ENCODE measurements around the gene S100A5.

The S100A5 gene

DNA sequence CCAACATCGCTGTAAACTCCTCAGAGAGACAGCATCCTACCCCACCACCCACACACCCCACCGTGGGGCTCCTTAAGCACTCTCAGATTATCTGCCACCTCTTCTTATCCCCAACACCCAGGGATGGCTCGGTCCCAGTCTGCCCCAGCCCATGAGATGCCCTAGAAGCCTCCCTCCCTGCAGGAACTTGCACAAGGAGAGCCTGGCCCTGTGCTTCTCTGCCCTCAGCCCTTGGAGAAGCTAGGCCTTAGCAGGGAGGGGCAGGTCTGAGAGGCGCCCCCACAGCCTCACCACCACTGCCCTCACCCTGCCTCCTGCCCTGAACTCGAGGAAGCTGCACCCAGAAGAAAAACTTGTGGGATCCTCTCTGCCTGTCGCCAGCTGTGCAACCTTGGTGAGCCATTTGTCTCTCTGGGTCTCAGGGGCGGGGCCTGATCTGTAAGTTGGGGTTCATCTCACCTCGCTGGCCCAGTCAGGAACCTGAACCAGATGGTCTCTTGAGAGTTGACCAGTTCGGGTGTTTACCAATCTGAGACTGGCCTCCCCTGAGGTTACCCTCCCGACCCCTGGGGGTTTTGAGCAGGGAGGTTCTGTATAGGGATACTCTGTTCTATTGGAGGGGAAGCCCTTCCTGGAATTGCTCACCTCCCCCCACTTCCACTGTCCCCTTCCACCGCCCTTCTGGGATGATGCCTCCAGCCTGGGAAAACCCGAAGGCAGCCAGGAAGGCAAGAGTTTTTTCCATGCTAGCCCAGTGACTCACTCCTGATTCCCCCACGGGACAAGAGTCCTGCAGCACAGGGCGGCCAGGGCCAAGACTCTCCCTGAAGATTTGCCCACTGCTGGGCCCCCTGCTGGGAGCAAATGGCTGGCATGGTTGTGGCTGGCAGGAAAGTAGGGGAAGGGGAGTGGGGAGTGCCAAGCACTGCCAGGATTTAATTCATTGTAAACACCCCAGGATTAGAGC, 8.3 kb upstream of the S100A5 start, which contains the start of gene S100A3:
Gene S100A3 (minus strand): TSS at position 537 of the 967 bp plus-strand sequence. CDS start 773 bp downstream, outside the sequence.
- DNase-seq (ENCODE audit: low read depth in 2 of 2, low spot score in 1 of 2): no peak

- DNase-seq (ENCODE audit: low read depth in 2 of 2, low spot score in 1 of 2): no peak
Observed at GRCh38 chr1:153547560-153548551, 7.1 kb upstream of the S100A5 start.

DNA sequence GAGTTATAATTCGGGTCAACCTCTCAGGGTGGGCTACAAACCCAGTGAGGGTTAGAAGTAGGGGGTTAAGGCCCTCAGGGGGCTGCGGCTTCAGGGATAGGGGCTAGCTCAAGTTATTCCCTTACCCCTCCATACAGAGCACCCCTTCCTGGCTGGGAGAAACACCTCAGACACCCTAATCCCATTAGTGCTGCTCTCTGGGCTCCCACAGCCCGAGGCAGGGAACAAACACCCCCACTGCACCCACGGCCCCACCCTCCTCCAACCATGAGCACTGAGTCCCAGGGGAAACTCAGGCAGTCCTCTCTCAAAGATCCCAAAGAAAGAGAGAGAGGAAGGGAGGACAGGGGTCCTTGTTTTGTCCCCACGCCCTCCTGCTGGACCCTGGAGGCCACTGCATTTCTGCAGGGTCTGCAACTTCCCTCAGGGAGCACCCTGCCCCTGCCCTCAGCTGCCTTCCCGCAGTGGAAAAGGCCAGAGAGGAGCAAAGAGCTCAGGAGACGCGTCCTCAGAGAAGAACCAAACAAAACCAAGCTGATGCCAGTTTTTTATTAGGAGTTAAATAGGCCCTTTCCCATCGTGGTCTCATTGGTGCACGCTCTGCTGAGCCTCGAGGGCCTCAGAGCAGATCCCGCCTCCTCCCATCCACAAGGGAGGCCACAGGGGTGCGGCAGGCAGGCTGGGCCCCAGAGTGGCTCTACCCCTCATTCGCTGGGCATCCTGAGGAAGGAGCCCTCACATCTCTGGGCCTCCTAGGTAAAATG, 6.2 kb upstream of the S100A5 start:
- DNase-seq (ENCODE audit: low read depth in 2 of 2, low spot score in 1 of 2): no peak

DNA sequence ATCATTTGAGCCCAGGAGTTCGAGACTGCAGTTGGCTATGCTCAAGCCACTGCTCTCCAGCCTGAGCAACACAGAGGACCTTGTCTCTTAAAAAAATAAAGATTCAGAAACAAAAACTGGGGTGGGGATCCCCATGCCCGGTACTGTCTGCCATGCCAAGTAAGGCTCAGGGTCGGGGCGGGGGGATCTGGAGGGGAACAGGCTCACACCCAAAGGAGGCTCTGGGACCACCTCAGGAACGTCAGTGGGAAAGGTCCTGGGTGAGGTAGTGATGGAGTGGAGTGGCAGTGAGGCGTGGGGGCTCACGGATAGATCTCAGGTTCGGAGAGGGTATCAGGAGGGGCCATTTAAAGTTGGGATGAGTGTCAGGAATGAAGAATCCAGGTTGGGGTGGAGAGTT, 5.6 kb upstream of the S100A5 start:
- DNase-seq (ENCODE audit: low read depth in 2 of 2, low spot score in 1 of 2): no peak

DNA sequence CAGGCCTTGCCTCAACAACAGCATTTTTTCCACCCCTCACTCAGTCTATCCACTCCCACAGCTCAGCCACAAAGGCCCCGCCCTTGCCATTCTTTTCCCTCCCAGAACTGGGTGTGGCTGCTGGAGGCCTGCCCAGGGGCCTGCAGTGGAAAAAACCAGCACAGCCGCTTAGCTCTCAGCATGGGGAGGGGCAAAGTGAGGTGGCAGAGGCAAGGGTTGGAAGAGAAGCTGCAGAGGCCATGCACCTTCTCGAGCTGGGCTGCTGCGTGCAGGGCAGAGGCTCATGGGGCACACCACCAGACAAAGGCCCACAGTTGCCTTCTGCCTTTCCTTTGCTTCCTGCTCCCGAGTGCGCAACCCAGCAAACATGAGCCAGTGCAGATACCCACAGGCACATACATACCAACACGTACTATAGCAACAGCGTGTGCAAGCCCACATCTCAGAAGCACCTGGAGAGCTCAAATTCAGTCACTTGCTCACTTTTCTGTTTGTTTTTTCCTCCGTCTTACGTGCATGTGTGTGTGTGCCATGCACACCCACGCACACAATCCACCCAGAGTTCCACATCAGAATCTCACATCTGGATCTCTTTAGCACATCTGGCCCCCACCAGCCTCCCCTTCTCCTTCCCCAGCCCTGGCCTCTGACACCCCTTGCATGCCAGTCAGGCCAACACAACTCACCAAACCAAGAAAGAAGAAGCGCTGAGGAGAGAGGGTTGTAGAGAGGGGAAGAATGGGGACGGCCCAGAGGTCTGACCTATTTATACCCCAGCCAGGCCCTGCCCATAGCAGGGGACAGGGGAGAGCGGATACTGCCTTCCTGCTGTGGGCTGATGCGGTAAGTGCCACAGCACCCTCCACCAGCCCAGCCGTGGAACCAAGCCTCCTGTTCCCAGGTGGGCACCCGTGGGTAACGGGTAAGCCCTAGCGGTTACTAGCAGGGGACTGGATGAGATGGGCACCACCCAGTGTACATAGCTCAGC, 4.6 kb upstream of the S100A5 start, which contains the start of gene S100A4:
Gene S100A4 (minus strand): TSS at position 740 of the 989 bp plus-strand sequence. CDS start 1,012 bp downstream, outside the sequence.
- DNase-seq (ENCODE audit: low read depth in 2 of 2, low spot score in 1 of 2): peak; percentile 74 to 78

- DNase-seq (ENCODE audit: low read depth in 2 of 2, low spot score in 1 of 2): no peak
Observed at GRCh38 chr1:153544453-153545066, 3.8 kb upstream of the S100A5 start.

DNA sequence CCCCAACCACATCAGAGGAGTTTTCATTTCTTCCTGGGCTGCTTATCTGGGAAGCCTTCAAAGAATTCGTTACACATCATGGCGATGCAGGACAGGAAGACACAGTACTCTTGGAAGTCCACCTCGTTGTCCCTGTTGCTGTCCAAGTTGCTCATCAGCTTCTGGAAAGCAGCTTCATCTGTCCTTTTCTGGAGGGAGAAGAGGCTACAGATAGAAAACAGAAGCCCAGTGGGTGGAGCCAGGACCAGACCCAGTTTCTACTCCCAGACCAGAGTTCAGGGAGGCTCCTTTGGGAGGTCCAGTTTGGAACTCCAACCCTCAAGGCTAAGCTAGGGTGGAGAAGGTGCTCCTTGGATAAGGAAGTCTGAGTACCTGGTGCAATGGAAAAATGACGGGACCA, 3.0 kb upstream of the S100A5 start:
- no peak for DNase-seq (ENCODE audit: low read depth in 2 of 2, low spot score in 1 of 2)

DNA sequence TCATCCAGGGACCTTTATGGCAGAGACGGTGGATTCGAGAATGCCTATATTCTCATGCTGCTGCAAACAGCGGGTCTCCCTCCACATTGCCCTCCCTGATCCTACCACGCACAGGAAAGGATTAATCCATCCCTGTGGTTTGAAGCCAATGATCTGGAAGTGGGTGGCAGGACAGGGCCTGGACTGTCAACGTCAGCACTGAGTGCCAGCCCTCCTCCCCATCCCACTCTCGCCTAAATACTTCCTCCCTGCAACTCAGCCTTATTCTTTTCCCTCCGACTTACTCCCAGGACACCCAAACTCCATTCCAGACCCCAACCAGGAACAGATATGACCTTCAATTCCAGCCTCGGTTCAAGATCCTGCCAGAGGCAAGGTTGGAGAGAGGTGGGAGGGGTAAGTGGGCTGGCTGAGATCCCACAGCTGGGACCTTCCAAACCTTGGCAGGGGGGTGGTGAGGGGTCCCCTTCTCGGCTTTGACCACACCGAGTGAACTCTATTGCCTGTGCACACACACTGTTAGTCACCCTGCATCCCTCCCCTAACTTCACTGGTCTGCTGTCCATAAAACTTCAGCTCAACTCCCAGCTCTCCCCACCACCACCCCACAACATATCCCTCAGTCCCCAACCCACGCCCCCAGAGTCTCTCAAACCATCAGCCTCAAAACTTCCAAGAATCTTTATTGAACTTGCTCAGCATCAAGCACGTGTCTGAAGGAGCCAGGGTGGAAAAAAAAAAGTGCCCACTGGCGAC, 2.4 kb upstream of the S100A5 start:
- no peak for DNase-seq (ENCODE audit: low read depth in 2 of 2, low spot score in 1 of 2)

- DNase-seq (ENCODE audit: low read depth in 2 of 2, low spot score in 1 of 2): no peak
Observed at GRCh38 chr1:153541641-153542590, 1.2 kb upstream of the S100A5 start.

- DNase-seq (ENCODE audit: low read depth in 2 of 2, low spot score in 1 of 2): no peak
Observed at GRCh38 chr1:153539395-153540093, 1.2 kb downstream of the S100A5 start.

DNA sequence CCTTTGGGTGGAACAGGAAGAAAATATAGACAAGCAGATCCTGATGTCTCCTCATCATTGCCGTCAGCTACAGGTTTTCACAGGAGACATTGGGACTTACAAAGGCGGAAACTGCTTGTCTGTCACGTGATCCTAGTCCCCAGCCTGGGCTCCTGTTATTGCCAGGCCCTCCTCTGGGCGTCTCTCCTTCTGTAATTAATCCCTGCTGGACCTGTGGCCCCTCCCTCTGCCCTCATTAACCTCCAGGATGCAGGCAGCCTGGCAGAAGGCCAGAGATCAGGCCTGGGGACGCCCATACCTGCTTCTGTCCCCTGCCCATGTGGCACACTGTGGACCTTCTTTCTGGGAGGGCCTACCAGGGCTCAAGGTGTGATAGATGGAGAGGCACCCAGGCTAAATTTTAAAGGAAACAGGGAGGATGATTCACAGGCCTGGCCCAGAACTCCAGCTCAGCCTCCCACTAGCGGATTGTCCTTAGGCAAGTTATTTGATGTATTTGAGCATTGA, 2.4 kb downstream of the S100A5 start:
- DNase-seq (ENCODE audit: low read depth in 2 of 2, low spot score in 1 of 2): no peak

GRCh38 chr1:153537376-153537730, 3.4 kb downstream of the S100A5 start:
- no peak for DNase-seq (ENCODE audit: low read depth in 2 of 2, low spot score in 1 of 2)

GRCh38 chr1:153536671-153537375, 3.9 kb downstream of the S100A5 start:
- no peak for DNase-seq (ENCODE audit: low read depth in 2 of 2, low spot score in 1 of 2)

- DNase-seq (ENCODE audit: low read depth in 2 of 2, low spot score in 1 of 2): peak; percentile 60 to 76
Observed at GRCh38 chr1:153536012-153536670, 4.6 kb downstream of the S100A5 start.

Data from stimulated activated CD8-positive, alpha-beta memory T cell treated with anti-CD3 and anti-CD28 coated beads, Interleukin-4, amount 100 ng/mL, for 4 hours (primary cell).